Natural killer cell (primary cell): ENCODE data around the gene KHNYN. TPM values are rescaled to one million over a fixed set of nuclear protein-coding genes. Genes with fewer than 3 reads are reported as not detected.
"Not testable (repeated sequence)": the region's sequence is repeated elsewhere in the genome, so short reads cannot be mapped to it uniquely, and the experiment has no call there.

ENCODE experiments used
- ATAC-seq, 3 donors: fragments of 150-1000 bp in 2 of 3; fragments of 200-7000 bp in 1 of 3; cut with Tn5 transposase; 1 replicate in 1 of 3; 2 replicates in 2 of 3; pipeline ENCODE4 v1.10.0; 2021; ENCODE audit warnings: mild to moderate bottlenecking in 2 of 3, moderate library complexity in 2 of 3
- DNase-seq, 2 donors: peaks; one replicate each; pipeline versions ENCODE4 v3.0.0 to v3.0.0-alpha.2; 2013 to 2021; ENCODE audit warnings: mixed read lengths in 1 of 2
- H3K27ac ChIP-seq: one replicate; pipeline ENCODE4 v1.5.1; 2013; ENCODE audit warnings: mild to moderate bottlenecking, low read length
- H3K27me3 ChIP-seq: one replicate; pipeline ENCODE4 v1.6.1; 2013; ENCODE audit warnings: low read length; ENCODE audit not compliant: control insufficient read depth, insufficient read depth
- H3K36me3 ChIP-seq: one replicate; pipeline ENCODE4 v1.6.1; 2013; ENCODE audit warnings: low read length; ENCODE audit not compliant: control insufficient read depth, insufficient read depth
- H3K4me1 ChIP-seq: one replicate; pipeline ENCODE4 v1.6.1; 2013; ENCODE audit warnings: low read length; ENCODE audit not compliant: control insufficient read depth, insufficient read depth
- H3K4me3 ChIP-seq: one replicate; pipeline ENCODE4 v1.5.1; 2013; ENCODE audit warnings: low read length
- H3K9me3 ChIP-seq: one replicate; pipeline ENCODE4 v1.6.1; 2013; ENCODE audit warnings: low read length; ENCODE audit not compliant: control insufficient read depth, insufficient read depth
- H3K27ac Mint-ChIP-seq, 2 donors: one replicate each; pipeline ENCODE4 v1.8.0; 2022; ENCODE audit warnings: mild to moderate bottlenecking in 2 of 2, mixed read lengths in 2 of 2, moderate library complexity in 1 of 2
- H3K27me3 Mint-ChIP-seq, 2 donors: one replicate each; pipeline ENCODE4 v1.8.0; 2022; ENCODE audit warnings: low read depth in 2 of 2, mixed read lengths in 2 of 2
- H3K36me3 Mint-ChIP-seq: one replicate; pipeline ENCODE4 v1.8.0; 2022; ENCODE audit warnings: mixed read lengths
- H3K4me1 Mint-ChIP-seq, 2 donors: one replicate each; pipeline ENCODE4 v1.8.0; 2022; ENCODE audit warnings: mixed read lengths in 2 of 2
- H3K4me3 Mint-ChIP-seq: one replicate; pipeline ENCODE4 v1.8.0; 2022; ENCODE audit warnings: mild to moderate bottlenecking, moderate library complexity, mixed read lengths
- H3K9me3 Mint-ChIP-seq, 2 donors: one replicate each; pipeline ENCODE4 v1.8.0; 2022; ENCODE audit warnings: mixed read lengths in 2 of 2
- CTCF ChIP-seq: fragments of 200-600 bp; IDR thresholded peaks from one replicate; pipeline ENCODE4 v1.8.0; 2022; ENCODE audit warnings: antibody characterized with exemption
- WGBS: methylation state at CpG from one replicate; pipeline ENCODE4 v1.1.7; 2013; ENCODE audit warnings: missing lambda C conversion rate; ENCODE audit not compliant: insufficient coverage; 5-methylcytosine and 5-hydroxymethylcytosine counted together
- intact Hi-C: fragments of 100-400 bp; cut with micrococcal nuclease; formaldehyde crosslinking; loops from one replicate; pipeline ENCODE4 v1.14.2; 2022
- total RNA-seq, 4 donors: library from RNA; stranded (reverse); fragments of 120-200 nt in 1 of 4; gene quantifications; one replicate each; pipeline versions ENCODE4 v1.2.3 to v1.2.4, GENCODE V29; 2013 to 2022

The KHNYN gene
- total RNA-seq, 3 donors from 2014 or later (not counting 1 experiment from before 2014, with no cell fraction given): 106 to 141 (median 116) TPM

GRCh38 chr14:24473211-24473610 is 43.5 kb downstream of the KHNYN start:
- no peaks in the 10 kb centered on the region for H3K4me1 ChIP-seq
- no peaks in the 10 kb centered on the region for H3K27me3 ChIP-seq
- Mint-ChIP-seq H3K9me3 (no peaks in the 10 kb centered on the region), H3K27me3 (no peaks in the 10 kb centered on the region), H3K27ac (no peak overlapping the region), H3K36me3 (no peaks in the 10 kb centered on the region), H3K4me3 (no peak overlapping the region), H3K4me1 (peaks cover 7 to 11% of the 10 kb centered on the region in 2 donors)
- DNase-seq (no peak), ATAC-seq (no peak)
- no peak for TF ChIP-seq CTCF
- intact Hi-C loops: no loop called here
- H3K4me3 ChIP-seq: no peak overlapping the region
- 79% methylated on average over 12 of the region's 12 CpGs for WGBS
- no peaks in the 10 kb centered on the region for H3K36me3 ChIP-seq
- H3K27ac ChIP-seq: no peak overlapping the region
- H3K9me3 ChIP-seq: no peaks in the 10 kb centered on the region

- peaks cover 7 to 11% of the 10 kb centered on the region in 2 donors for H3K4me1 Mint-ChIP-seq
- ATAC-seq (no peak), DNase-seq (no peak)
- H3K36me3 Mint-ChIP-seq: no peaks in the 10 kb centered on the region
- H3K27ac Mint-ChIP-seq: no peak overlapping the region
- WGBS: 24% methylated on average over 4 of the region's 4 CpGs
- no peak for TF ChIP-seq CTCF
- no peak overlapping the region for H3K4me3 Mint-ChIP-seq
- intact Hi-C loops: no loop called here
- H3K9me3 Mint-ChIP-seq: no peaks in the 10 kb centered on the region
- Histone ChIP-seq H3K27ac (no peak overlapping the region), H3K4me1 (no peaks in the 10 kb centered on the region), H3K36me3 (no peaks in the 10 kb centered on the region), H3K4me3 (no peak overlapping the region), H3K9me3 (no peaks in the 10 kb centered on the region), H3K27me3 (no peaks in the 10 kb centered on the region)
- H3K27me3 Mint-ChIP-seq: no peaks in the 10 kb centered on the region
Measured at GRCh38 chr14:24475261-24475660, 45.5 kb downstream of the KHNYN start.

- not testable (repeated sequence) for H3K27me3 ChIP-seq, H3K27me3 Mint-ChIP-seq, H3K4me3 Mint-ChIP-seq, H3K4me3 ChIP-seq, H3K36me3 ChIP-seq, H3K36me3 Mint-ChIP-seq, H3K9me3 ChIP-seq, H3K27ac Mint-ChIP-seq, H3K9me3 Mint-ChIP-seq, ATAC-seq, DNase-seq, H3K27ac ChIP-seq
- peaks cover 18 to 27% of the 10 kb centered on the region in 2 donors for H3K4me1 Mint-ChIP-seq
- H3K4me1 ChIP-seq: peaks cover 15% of the 10 kb centered on the region
- intact Hi-C loops: loop anchor here (2.0 to 5.0 kb wide), 3 partner anchors 197 to 921 kb away; no protein-coding TSS in a partner anchor
- 40% methylated on average over 1 of the region's 1 CpG for WGBS
Measured at GRCh38 chr14:24479999-24480398, 50.2 kb downstream of the KHNYN start.

GRCh38 chr14:24481622-24482324 is 52.0 kb downstream of the KHNYN start:
- DNase-seq: peak; percentile 42 to 57
- H3K4me1 ChIP-seq: peaks cover 15% of the 10 kb centered on the region
- intact Hi-C loops: loop anchor here (1.0 to 5.0 kb wide), 4 partner anchors 196 to 919 kb away; no protein-coding TSS in a partner anchor
- Mint-ChIP-seq H3K27ac (peak overlapping the region in 1 of 2 donors; percentile 75), H3K27me3 (no peaks in the 10 kb centered on the region), H3K4me1 (peaks cover 12 to 20% of the 10 kb centered on the region in 2 donors), H3K4me3 (peak overlapping the region; percentile 87), H3K9me3 (no peaks in the 10 kb centered on the region), H3K36me3 (no peaks in the 10 kb centered on the region)
- TF ChIP-seq CTCF: peak; percentile 70
- H3K9me3 ChIP-seq: no peaks in the 10 kb centered on the region
- H3K4me3 ChIP-seq: no peak overlapping the region
- 60% methylated on average over 21 of the region's 23 CpGs for WGBS
- H3K27ac ChIP-seq: no peak overlapping the region
- H3K36me3 ChIP-seq: no peaks in the 10 kb centered on the region
- peak; percentile 76 to 98 (median 78) for ATAC-seq
- H3K27me3 ChIP-seq: no peaks in the 10 kb centered on the region

GRCh38 chr14:24482699-24483303 is 53.0 kb downstream of the KHNYN start:
- not testable (repeated sequence) for H3K27me3 ChIP-seq, H3K27me3 Mint-ChIP-seq, H3K36me3 Mint-ChIP-seq, H3K36me3 ChIP-seq, DNase-seq, H3K4me3 Mint-ChIP-seq, H3K4me3 ChIP-seq, H3K9me3 Mint-ChIP-seq, ATAC-seq, H3K27ac Mint-ChIP-seq, H3K9me3 ChIP-seq, H3K27ac ChIP-seq
- H3K4me1 ChIP-seq: peaks cover 15% of the 10 kb centered on the region
- WGBS: 50% methylated on average over 1 of the region's 2 CpGs
- H3K4me1 Mint-ChIP-seq: peaks cover 12 to 20% of the 10 kb centered on the region in 2 donors
- intact Hi-C loops: loop anchor here (5.0 kb wide), 2 partner anchors 194 to 650 kb away; no protein-coding TSS in a partner anchor
